Forelimb muscle (tissue), 1 donor: ENCODE measurements around the gene RPS6KB2. TPM values are rescaled to one million over a fixed set of nuclear protein-coding genes. Genes with fewer than 3 reads are reported as not detected.

Experiments used
- DNase-seq: peaks from one replicate; pipeline ENCODE4 v3.0.0-alpha.2; 2013; ENCODE audit warnings: low read depth
- polyA plus RNA-seq: library from polyadenylated mRNA; unstranded; fragments of 120-200 nt; gene quantifications from one replicate; pipeline ENCODE4 v1.2.1, GENCODE V29; 2013; ENCODE audit not compliant: insufficient read length

Gene RPS6KB2
- polyA plus RNA-seq, 1 donor: 32.0 TPM

DNA sequence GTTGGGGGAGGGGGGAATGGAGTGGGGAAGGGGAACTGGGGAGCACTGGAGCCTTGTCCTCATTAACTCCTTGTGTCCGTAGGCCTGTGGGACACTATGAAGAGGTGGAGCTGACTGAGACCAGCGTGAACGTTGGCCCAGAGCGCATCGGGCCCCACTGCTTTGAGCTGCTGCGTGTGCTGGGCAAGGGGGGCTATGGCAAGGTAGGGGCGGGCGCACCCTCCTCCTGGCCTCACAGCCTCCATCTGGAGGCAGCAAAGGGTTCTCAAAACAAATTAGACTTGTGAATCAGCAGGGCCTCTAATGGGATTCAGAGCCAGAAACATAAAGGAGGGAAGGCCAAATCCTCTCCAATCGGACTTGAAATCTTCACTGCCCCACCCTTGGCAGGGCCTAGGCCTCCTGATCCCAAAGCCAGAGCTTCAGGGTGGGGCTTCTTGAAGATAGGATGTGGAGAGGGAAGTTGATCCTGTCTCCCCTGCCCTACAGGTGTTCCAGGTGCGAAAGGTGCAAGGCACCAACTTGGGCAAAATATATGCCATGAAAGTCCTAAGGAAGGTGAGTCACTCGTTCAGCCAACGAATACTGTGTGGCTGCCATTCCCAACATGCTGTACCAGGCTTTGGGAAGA lies 859 bp downstream of the RPS6KB2 start:
- DNase-seq: no peak

DNA sequence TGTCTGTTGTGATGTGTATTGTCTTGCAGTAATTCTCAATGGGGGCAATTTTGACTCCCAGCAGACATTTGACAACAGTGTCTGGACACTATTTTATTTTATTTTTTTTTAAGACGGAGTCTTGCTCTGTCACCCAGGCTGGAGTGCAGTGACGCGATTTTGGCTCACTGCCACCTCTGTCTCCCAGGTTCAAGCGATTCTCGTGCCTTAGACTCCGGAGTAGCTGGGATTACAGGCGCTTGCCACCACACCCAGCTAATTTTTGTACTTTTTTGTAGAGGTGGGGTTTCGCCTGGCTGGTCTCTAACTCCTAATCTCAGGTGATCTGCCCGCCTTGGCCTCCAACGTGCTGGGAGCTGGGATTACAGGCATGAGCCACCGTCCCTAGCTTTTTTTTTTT lies 1.4 kb downstream of the RPS6KB2 start:
- DNase-seq: no peak

DNA sequence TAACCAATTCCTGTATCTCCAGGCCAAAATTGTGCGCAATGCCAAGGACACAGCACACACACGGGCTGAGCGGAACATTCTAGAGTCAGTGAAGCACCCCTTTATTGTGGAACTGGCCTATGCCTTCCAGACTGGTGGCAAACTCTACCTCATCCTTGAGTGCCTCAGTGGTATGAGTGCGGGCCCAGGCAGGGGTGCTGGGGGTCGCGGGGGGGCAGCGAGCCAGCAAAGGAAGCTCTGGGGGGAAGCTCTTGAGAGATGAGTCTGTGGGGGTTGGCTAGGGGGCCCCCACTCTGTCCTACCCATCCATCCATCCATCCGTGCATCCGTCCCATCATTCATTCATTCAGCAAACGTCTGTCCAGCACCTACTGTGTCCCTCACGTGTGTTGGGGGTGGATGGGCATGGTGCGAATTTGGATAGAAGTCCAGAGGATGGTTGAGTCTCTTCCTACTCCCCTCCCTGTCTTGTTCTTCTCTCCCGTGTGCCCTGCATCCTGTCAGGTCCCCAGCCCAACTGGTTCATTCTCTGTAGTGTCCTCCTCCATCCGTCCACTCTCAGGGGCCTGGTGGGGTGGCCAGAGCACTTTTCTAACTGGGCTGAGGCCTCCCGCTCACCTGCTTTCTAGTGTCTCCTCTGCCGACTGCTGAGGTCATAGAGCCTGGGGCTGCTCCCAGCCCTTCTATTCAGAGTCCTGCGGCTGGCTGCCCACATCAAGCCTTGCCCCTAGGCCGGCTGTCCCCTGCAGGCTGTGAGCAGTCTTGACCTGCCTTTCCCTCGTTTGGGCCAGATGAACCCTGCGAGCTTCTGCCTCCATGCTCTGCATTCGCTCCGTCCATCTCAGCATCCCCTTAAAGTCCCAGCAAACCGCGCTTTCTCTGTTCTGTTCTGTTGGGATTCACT lies 3.3 kb downstream of the RPS6KB2 start:
- DNase-seq: no peak

DNA sequence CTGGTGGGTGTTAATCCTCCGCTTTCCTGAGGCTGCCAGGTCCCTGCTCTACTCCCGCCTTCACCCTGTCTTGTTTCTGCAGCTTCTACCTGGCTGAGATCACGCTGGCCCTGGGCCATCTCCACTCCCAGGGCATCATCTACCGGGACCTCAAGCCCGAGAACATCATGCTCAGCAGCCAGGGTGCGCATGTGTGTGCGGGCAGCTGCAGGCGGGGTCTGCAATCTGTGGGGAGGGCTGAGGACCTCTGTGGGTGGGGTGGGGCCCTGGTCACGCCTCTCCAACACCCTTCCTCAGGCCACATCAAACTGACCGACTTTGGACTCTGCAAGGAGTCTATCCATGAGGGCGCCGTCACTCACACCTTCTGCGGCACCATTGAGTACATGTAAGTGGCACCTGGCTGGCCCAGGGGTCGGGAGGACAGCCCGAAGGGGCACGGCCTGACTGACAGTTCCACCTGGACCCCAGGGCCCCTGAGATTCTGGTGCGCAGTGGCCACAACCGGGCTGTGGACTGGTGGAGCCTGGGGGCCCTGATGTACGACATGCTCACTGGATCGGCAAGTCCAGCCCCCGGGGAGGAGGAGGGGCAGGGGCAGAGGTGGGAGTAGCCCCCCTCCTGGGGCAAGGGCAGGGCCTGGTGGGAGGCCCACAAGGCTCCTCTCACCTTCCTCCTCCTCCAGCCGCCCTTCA lies 4.5 kb downstream of the RPS6KB2 start:
- DNase-seq: no peak

DNA sequence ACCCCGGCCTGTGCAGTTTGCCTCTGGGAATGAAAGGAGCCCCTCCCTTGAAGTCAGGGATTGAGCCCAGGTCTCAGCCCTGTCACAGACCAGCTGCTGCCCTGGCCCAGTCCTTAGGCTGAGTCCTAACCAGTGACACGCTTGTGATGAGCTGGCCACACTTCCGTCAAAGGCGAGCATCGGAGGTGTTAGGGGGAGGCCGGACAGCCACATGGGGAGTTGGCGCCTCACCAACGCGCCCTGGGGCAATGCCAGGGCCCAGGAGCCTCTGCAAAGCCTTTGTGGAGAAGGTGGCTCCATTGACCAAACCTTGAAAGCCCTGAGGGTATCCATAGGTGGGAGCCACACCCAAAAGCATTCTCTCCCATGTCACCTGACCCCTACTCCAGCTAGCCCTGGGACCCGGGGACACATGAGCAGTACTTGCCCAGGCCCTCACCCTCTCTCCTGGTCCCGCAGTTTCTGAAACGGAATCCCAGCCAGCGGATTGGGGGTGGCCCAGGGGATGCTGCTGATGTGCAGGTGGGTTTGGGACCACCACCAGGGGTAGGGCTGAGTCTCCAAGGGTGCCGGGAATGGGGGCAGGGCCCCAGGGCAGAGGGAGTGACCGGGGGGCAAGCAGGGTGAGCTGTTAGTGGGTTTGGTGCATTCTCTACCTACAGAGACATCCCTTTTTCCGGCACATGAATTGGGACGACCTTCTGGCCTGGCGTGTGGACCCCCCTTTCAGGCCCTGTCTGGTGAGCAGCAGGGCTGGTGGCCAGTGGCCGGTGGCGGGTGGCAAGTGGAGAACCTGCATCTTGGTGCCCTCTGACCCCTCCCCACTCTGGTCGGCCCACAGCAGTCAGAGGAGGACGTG lies 5.5 kb downstream of the RPS6KB2 start:
- no peak for DNase-seq

DNA sequence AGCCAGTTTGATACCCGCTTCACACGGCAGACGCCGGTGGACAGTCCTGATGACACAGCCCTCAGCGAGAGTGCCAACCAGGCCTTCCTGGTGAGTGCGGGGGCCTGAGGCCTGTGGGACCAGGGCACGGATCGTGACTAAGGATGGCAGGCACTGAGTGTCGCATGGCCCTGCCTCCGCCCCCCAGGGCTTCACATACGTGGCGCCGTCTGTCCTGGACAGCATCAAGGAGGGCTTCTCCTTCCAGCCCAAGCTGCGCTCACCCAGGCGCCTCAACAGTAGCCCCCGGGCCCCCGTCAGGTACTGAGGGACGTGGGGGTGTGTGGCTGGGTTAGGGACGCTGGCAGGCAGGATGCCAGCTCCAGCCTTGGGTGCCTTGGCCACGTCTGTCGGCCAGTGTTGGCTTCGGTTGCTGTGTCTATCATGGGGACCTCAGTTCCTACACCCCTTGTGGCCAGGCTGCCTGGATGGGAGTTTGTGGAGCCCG lies 6.1 kb downstream of the RPS6KB2 start:
- no peak for DNase-seq

DNA sequence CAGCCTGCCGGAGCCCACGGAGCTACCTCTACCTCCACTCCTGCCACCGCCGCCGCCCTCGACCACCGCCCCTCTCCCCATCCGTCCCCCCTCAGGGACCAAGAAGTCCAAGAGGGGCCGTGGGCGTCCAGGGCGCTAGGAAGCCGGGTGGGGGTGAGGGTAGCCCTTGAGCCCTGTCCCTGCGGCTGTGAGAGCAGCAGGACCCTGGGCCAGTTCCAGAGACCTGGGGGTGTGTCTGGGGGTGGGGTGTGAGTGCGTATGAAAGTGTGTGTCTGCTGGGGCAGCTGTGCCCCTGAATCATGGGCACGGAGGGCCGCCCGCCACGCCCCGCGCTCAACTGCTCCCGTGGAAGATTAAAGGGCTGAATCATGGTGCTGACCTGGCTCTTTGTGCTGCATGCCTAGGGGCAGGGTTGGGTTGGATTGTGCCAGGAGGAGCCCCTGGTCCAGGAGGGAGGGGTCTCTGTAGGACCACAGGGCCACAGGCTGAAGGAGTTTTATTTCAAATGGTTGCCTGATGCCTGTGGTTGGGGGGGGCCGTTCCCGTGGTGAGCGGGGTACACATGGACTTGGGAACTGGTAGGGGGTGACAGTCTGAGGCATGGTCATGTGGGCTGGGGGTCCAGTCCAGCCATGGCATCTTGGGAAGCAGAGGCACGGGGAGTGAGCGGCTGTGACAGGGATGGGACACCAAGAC lies 6.9 kb downstream of the RPS6KB2 start:
- DNase-seq: no peak

DNA sequence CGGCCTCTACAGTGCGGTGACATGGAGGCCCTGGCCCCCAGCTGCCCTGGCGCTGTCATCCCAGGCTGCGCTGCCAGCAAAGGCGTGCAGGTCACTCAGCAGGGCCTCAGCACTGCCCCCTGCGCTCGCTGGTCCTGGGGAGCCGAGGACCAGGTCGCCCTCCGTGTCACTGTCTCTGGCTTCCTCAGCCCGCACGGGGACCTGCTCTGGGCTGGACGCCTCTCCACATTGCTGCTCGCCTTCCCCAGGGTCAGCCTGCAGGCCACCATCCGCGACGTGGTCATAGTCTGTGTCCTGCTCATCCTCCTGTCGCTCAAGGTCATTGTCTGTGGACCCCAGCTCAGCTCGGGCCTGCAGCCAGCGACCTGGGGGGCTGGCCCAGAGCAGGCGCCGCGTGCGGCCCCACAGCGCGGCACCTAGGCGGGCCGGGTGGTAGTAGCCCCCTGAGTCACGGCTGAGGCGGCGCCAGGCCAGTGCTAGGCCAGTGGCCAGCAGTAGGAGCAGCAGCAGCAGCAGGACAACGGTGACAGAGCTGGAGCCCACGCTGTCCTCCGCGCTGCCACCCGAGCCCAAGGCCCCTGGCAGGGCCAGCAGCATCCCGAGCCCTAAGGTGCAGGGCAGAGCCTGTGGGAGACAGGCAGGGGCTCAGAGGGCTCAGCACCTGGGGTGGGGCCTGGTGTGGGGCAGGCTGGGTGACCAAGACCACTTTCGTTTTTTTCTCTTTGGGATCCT lies 7.6 kb downstream of the RPS6KB2 start:
- DNase-seq: no peak

DNA sequence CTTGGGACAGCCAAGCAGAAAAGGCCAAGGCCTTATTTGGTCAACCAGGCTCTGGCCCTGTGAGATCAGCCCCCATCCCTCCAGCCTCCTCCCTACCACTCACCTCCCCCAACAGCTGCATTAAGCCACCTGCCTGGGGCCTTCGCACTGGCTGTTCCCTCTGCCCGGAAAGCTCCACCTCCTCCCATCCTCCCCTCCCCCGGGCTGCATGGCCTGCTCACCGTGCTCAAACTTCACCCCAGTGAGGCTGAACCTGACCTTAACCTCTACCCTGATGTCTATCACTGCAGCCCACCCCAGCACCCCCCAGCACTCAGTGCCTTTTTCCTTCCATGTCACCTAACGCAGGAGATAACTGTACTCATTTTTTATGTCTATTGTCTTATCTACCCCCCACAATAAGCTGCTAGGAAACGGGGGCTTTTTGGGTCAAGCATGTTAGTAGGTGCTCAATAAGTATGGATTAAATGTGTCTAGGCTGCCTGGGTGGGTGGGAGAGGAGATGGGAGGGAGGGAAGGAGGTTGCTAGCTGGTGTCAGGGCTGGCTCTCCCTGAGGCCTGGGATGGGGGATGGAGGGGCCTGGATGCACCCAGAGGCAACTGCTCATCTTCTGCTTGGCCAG lies 8.3 kb downstream of the RPS6KB2 start:
- DNase-seq: no peak

DNA sequence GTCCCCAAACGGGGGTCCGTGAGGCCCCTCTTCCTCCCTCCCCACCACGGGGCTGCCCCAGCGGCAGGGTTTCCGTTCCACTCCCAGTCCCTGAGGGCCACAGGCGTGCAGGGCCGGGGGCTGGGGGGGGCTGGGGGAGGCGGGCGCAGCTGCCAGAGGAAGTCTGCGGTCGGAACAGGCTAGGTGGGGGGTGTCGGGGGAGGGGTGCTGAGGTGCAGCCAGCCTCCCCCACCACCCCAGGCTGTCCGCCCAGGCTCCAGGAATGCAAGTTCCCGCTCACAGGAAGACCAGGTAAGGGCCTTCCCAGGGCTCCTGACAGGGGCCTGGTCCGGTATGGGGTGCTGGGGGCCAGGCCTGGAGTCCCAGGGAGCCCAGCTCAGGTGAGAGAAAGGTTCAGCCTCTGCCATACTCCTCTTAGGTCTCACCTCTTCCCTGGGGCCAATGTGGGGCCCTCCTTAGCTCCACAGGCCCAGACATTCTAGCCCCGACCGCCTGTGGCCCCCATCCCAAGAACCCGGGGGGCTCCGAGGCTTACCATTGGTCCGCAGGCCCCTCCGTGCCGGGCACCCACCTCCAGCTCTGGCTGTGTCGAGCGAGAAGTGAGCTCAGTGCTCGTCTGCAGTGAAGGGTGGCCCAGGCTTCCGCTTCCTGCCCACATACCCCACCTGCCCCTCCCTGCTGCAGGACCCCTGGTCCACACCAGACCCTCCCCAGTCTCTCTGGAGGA lies 9.0 kb downstream of the RPS6KB2 start, which contains the start of gene PTPRCAP:
Gene PTPRCAP (minus strand): TSS at position 601 of the 727 bp plus-strand sequence. CDS start 63 bp downstream, at position 538.
- no peak for DNase-seq

DNA sequence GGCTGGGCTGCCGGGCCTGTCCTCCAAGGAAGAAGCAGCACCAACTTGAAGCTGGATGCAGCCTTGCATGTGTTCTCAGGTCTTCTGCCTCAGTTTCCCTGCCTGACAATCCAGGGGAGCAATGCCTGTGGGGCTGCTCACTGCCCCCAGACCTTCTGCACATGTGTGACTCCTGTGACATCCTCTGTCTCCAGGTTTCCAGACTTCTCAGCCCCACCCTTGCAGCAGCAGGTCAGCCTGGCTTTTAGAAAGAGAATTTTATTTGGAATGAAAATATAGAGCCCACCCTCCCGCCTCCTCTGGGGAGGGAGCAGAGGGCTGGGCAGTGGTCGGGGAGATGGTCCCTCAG lies 9.5 kb downstream of the RPS6KB2 start:
- no peak for DNase-seq

DNA sequence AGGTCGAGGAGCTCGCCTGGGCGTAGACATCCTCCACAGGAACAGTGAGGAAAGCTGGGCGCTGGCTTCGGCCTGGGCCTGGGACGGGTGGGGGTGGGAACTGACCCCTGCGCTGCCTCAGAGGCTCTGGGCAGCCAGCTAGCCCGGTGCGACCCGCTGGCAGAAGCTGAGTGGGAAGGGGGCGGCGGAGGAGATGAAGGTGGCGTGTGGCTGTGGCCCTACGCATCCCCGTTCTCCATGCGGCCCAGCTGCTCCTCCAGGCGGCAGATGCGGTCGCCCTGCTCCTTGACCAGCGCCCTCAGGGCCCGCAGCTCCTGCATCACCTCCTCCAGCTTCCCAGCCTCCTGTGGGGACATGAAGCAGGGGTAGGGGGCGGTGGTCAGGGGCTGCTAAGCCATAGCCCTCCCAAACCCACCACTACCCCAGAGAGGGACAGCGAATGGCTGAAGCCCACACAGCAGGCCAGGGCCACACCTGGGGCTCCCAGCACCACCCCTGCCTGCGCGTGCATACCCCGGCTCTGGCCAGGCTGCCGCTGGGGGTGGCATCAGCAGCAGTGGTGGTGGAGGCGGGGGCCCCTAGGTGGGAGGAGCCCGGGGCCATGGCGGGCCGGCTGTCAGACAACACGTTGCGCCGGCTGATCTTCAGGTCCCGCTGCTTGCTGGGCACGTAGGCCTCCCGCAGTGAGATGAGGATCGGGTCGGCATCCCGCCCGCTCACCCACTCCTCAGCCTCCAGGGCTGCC lies 10.0 kb downstream of the RPS6KB2 start:
- no peak for DNase-seq

DNA sequence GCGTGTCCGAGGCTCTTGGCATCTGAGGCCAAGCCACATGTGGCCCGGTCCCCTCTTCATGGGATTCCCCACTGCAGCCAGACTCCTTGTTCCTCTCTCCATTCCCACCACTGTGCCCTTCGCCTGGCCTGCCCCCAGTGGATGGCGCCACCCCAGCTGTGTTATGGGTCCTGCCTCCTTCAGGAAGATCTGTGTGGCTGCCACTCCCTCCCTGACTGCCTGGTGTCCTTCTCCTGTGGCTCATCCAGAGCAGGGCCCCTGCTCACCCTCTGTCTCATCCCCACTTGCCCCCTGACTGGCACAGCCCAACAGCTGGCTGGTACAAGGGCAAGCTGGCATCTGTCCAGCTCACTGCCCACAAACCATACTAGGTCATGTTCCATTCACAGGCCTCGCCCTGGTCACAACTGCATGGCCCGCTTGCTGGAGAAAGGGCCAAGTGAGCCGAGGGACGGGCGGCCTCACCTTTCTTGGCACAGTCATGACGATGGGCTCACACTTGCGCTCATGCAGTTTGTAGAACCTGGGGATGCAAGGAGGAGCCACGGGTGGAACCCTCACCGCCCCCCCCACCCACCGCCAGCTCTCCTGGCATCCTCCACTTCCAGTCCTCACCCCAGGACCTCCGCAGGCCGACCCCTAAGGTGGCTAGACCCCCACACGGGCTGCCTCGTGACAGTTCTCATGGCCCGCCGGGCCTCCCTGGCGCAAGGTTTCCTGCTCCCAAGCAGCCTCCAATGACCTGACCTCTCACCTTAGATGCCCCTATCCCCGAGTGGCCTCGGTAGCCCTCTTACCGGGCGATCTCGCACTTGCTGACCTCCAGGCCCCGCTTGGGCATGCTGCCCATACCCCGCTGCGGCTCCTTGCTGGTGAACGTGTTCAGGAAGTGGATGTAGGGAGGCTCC lies 11.3 kb downstream of the RPS6KB2 start:
- no peak for DNase-seq

DNA sequence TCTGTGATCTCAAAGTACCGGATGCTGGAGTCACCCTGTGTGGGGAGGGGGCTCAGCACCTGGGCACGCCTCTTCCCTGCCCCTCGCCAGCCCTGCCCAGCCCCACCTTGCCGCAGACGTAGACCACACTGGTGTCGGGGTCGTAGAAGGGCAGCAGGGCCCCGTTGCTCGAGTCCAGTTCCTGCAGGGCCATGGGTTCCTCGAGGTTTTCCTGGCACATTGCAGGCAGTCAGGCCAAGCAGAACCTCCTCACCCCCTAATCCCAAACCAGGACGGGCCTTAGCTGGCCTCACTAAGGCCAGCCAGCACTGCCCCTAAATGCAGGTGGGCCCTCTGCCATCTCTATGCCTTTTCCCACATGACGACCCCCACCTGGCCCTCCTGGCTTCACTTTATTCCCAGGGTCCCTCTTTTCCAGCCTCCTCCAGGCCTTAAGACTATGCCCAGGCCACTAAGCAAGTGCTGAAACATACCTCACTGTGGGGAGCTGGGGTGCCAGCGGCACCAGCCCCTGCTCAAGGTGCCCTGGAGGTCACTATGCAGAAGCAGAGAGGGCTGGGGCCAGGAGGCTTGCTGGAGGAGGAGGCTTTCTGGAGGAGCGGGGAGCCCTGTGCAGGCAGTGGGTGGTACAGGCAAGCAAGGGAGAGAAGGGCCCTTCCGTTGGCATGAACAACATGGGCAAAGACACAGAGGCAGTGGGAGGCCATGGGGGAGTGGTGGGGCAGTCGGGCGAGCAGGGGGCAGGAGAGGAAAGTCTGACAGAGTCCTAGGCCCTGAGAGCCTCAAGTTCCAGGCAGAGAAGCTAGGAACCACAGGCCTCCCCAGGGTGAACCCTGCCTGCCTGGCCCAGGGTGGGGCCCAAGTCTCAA lies 12.2 kb downstream of the RPS6KB2 start:
- no peak for DNase-seq

DNA sequence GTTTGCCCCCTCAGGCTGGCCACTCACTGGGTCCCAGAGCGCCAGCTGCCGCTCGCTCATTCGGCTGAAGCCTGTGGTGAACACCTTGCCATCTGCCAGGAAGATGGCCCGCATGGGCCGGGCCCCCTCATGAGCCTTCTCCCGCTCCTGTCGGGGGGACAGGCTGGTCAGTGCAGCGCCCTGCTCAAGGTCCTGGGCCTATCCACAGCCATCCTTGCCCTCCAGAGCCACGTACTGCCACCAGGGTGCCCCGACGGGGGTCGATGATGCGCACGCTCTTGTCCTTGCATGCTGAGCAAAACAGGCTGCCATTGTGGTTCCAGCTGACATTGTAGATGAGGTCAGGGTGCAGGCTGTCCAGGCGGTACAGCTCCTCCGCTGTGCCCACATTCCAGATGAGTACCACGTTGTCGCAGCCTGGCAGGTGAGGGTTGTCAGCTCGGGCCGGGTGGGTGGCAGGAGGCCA lies 12.8 kb downstream of the RPS6KB2 start:
- no peak for DNase-seq

DNA sequence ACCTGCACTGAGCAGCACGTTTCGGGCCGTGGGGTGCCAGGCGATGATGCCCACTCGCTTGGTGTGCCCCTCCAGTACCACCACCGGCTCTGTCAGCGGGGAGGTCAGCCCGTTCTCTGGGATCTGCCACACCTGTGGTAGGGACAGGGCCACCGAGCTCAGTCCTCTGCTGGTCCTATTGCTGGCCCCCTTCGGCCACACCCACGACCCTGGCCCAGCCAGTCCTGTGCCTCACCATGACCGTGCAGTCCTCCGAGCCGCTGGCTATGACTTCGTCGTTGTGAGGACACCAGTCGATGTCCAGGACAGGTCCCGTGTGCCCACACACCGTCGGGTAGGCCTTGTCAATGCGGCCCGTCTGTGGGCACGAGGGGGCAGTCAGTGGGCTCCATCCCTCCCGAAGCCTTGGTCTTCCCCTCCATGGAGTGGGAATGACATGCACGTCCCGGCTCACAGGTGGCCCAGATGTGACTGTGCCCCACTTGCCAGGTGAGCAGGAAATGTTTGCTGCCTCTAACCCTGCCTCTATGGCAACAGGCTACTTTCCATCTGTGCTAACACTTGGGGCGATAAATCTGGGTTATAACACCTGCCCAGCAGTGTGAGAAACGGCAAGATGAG lies 13.5 kb downstream of the RPS6KB2 start:
- DNase-seq: no peak
